HUES48 (cell line): ENCODE results near the gene CXCR6.

ENCODE experiments used
- H3K27ac ChIP-seq: one replicate; pipeline ENCODE4 v1.7.0; 2013; ENCODE audit warnings: low read depth, low read length, inconsistent platforms
- H3K27me3 ChIP-seq: 2 replicates; pipeline ENCODE4 v1.6.1; 2013; ENCODE audit warnings: mild to moderate bottlenecking, low read length; ENCODE audit not compliant: control insufficient read depth, insufficient read depth
- H3K36me3 ChIP-seq: 2 replicates; pipeline ENCODE4 v1.6.1; 2013; ENCODE audit warnings: low read length; ENCODE audit not compliant: control insufficient read depth, insufficient read depth
- H3K4me1 ChIP-seq: 2 replicates; pipeline ENCODE4 v1.6.1; 2013; ENCODE audit warnings: mild to moderate bottlenecking, low read length; ENCODE audit not compliant: control insufficient read depth, insufficient read depth
- H3K4me3 ChIP-seq: 2 replicates; pipeline ENCODE4 v1.5.1; 2013; ENCODE audit warnings: mild to moderate bottlenecking, low read depth, low read length
- H3K9ac ChIP-seq: 2 replicates; pipeline ENCODE4 v1.6.1; 2013; ENCODE audit warnings: mild to moderate bottlenecking, low read depth, low read length, moderate library complexity
- H3K9me3 ChIP-seq: 2 replicates; pipeline ENCODE4 v1.6.1; 2013; ENCODE audit warnings: low read length; ENCODE audit not compliant: control insufficient read depth, insufficient read depth

CXCR6 gene

GRCh38 chr3:45910892-45911291 is 32.4 kb upstream of the CXCR6 start:
- Histone ChIP-seq H3K9ac (no peak overlapping the region), H3K36me3 (no peaks in the 10 kb centered on the region), H3K9me3 (no peaks in the 10 kb centered on the region), H3K4me3 (no peak overlapping the region), H3K4me1 (peaks cover 4% of the 10 kb centered on the region; the same call in 1 of the 2 replicates), H3K27ac (no peak overlapping the region), H3K27me3 (peaks cover 7% of the 10 kb centered on the region)

GRCh38 chr3:45911511-45912226 is 31.6 kb upstream of the CXCR6 start:
- Histone ChIP-seq H3K4me1 (peaks cover 7% of the 10 kb centered on the region; the same call in 1 of the 2 replicates), H3K27ac (no peak overlapping the region), H3K9ac (no peak overlapping the region), H3K27me3 (peaks cover 7% of the 10 kb centered on the region), H3K36me3 (no peaks in the 10 kb centered on the region), H3K4me3 (no peak overlapping the region), H3K9me3 (no peaks in the 10 kb centered on the region)

GRCh38 chr3:45912435-45912834 is 30.8 kb upstream of the CXCR6 start:
- Histone ChIP-seq H3K27me3 (peaks cover 7% of the 10 kb centered on the region), H3K27ac (no peak overlapping the region), H3K9me3 (no peaks in the 10 kb centered on the region), H3K9ac (no peak overlapping the region), H3K36me3 (no peaks in the 10 kb centered on the region), H3K4me1 (peaks cover 7% of the 10 kb centered on the region; the same call in 1 of the 2 replicates), H3K4me3 (no peak overlapping the region)

- Histone ChIP-seq H3K9ac (no peak overlapping the region), H3K27ac (no peak overlapping the region), H3K27me3 (peaks cover 7% of the 10 kb centered on the region), H3K4me3 (no peak overlapping the region), H3K36me3 (no peaks in the 10 kb centered on the region), H3K4me1 (peaks cover 7% of the 10 kb centered on the region; the same call in 1 of the 2 replicates), H3K9me3 (no peaks in the 10 kb centered on the region)
These were observed 28.8 kb upstream of the CXCR6 start for GRCh38 chr3:45914362-45915058.

GRCh38 chr3:45915059-45915439 is 28.2 kb upstream of the CXCR6 start:
- Histone ChIP-seq H3K36me3 (no peaks in the 10 kb centered on the region), H3K9ac (no peak overlapping the region), H3K27me3 (peaks cover 7% of the 10 kb centered on the region), H3K9me3 (no peaks in the 10 kb centered on the region), H3K27ac (no peak overlapping the region), H3K4me1 (peaks cover 7% of the 10 kb centered on the region; the same call in 1 of the 2 replicates), H3K4me3 (no peak overlapping the region)

- Histone ChIP-seq H3K9ac (no peak overlapping the region), H3K36me3 (0 out of 2 replicates have a peak, but pooled peaks cover under 1% of the 10 kb centered on the region), H3K27me3 (peaks cover 7% of the 10 kb centered on the region), H3K4me1 (peaks cover 7% of the 10 kb centered on the region; the same call in 1 of the 2 replicates), H3K27ac (no peak overlapping the region), H3K4me3 (no peak overlapping the region), H3K9me3 (no peaks in the 10 kb centered on the region)
These were observed 27.6 kb upstream of the CXCR6 start for GRCh38 chr3:45915518-45916231.

- Histone ChIP-seq H3K27me3 (peaks cover 7% of the 10 kb centered on the region), H3K4me3 (no peak overlapping the region), H3K27ac (no peak overlapping the region), H3K9ac (no peak overlapping the region), H3K9me3 (no peaks in the 10 kb centered on the region), H3K4me1 (peaks cover 7% of the 10 kb centered on the region; the same call in 1 of the 2 replicates), H3K36me3 (peaks cover 17% of the 10 kb centered on the region; the same call in 1 of the 2 replicates)
These were observed 25.9 kb upstream of the CXCR6 start for GRCh38 chr3:45917146-45917898.

- H3K9ac ChIP-seq: no peak overlapping the region
- no peaks in the 10 kb centered on the region for H3K4me1 ChIP-seq
These were observed 21.9 kb upstream of the CXCR6 start for GRCh38 chr3:45921158-45922038.

GRCh38 chr3:45922039-45922326 is 21.3 kb upstream of the CXCR6 start:
- no peaks in the 10 kb centered on the region for H3K4me1 ChIP-seq
- no peak overlapping the region for H3K4me3 ChIP-seq
- peaks cover 39% of the 10 kb centered on the region for H3K36me3 ChIP-seq
- H3K27me3 ChIP-seq: no peaks in the 10 kb centered on the region
- no peak overlapping the region for H3K27ac ChIP-seq
- H3K9ac ChIP-seq: no peak overlapping the region
- no peaks in the 10 kb centered on the region for H3K9me3 ChIP-seq

More at GRCh38 chr3:45921158-45922038, 21.9 kb upstream of the CXCR6 start:
- peaks cover 39% of the 10 kb centered on the region for H3K36me3 ChIP-seq
- H3K27ac ChIP-seq: no peak overlapping the region
- H3K9me3 ChIP-seq: no peaks in the 10 kb centered on the region
- H3K27me3 ChIP-seq: no peaks in the 10 kb centered on the region
- no peak overlapping the region for H3K4me3 ChIP-seq
